SK-N-SH treated with all-trans-retinoic acid at 6 μM for 48 hours (cell line): ENCODE measurements around the gene AIG1.
"Not testable (repeated sequence)": the region's sequence is repeated elsewhere in the genome, so short reads cannot be mapped to it uniquely, and the experiment has no call there.

Experiments
- ARNTL ChIP-seq: fragments of 450-650 bp; formaldehyde crosslinking; IDR thresholded peaks from 2 replicates; pipeline ENCODE4 v1.5.0; 2020; ENCODE audit warnings: low read depth, mild to moderate bottlenecking, moderate library complexity, borderline replicate concordance
- CREB5 ChIP-seq: fragments of 250-450 bp; sonication (Bioruptor Pico); IDR thresholded peaks from 2 replicates; pipeline ENCODE4 v1.5.1; 2020; ENCODE audit warnings: low read depth, mild to moderate bottlenecking, moderate library complexity
- CSDC2 ChIP-seq: fragments of 250-450 bp; sonication (Bioruptor Pico); IDR thresholded peaks from 2 replicates; pipeline ENCODE4 v1.5.0; 2020; ENCODE audit warnings: mild to moderate bottlenecking, moderate library complexity
- ISL1 ChIP-seq: fragments of 250-450 bp; sonication (Bioruptor Pico); IDR thresholded peaks from 2 replicates; pipeline ENCODE4 v2.1.2; 2022; ENCODE audit warnings: mild to moderate bottlenecking, moderate library complexity
- PATZ1 ChIP-seq: fragments of 250-450 bp; sonication (Bioruptor Pico); IDR thresholded peaks from 2 replicates; pipeline ENCODE4 v1.8.0; 2020; ENCODE audit warnings: mild to moderate bottlenecking, moderate library complexity, borderline replicate concordance
- POU6F1 ChIP-seq: fragments of 250-450 bp; sonication (Bioruptor Pico); IDR thresholded peaks from 2 replicates; pipeline ENCODE4 v1.8.0; 2021; ENCODE audit warnings: low read depth, mild to moderate bottlenecking, moderate library complexity, borderline replicate concordance
- PPARA ChIP-seq: fragments of 250-450 bp; sonication (Bioruptor Pico); IDR thresholded peaks from 2 replicates; pipeline ENCODE4 v1.5.0; 2020; ENCODE audit warnings: mild to moderate bottlenecking, borderline replicate concordance
- TSHZ2 ChIP-seq: fragments of 250-450 bp; sonication (Bioruptor Pico); IDR thresholded peaks from 2 replicates; pipeline ENCODE4 v1.5.0; 2020; ENCODE audit warnings: mild to moderate bottlenecking, moderate library complexity
- ZFP3 ChIP-seq: fragments of 250-450 bp; sonication (Bioruptor Pico); IDR thresholded peaks from 2 replicates; pipeline ENCODE4 v1.5.0; 2020; ENCODE audit warnings: mild to moderate bottlenecking, moderate library complexity
- ZNF565 ChIP-seq: fragments of 450-650 bp; formaldehyde crosslinking; conservative IDR thresholded peaks from 2 replicates; pipeline ENCODE4 v1.5.0; 2020; ENCODE audit warnings: low read depth, mild to moderate bottlenecking, moderate library complexity
- ZNF8 ChIP-seq: fragments of 450-650 bp; formaldehyde crosslinking; IDR thresholded peaks from 2 replicates; pipeline ENCODE4 v1.5.0; 2020; ENCODE audit warnings: mild to moderate bottlenecking, moderate library complexity

GRCh38 chr6:143168396-143168816 lies 107.7 kb downstream of the AIG1 start:
- TF ChIP-seq PPARA (CRISPR knock-in tag); ZNF565; POU6F1 (CRISPR knock-in tag); CREB5; CSDC2 (CRISPR knock-in tag); PATZ1 (CRISPR knock-in tag); ARNTL (CRISPR knock-in tag); ZFP3 (CRISPR knock-in tag); ZNF8 (CRISPR knock-in tag); TSHZ2 (CRISPR knock-in tag); ISL1 (CRISPR knock-in tag): not testable (repeated sequence)
